ENCODE results near the gene EMX1.

Gene EMX1

GRCh38 chr2:72927619-72928550 lies 10.6 kb downstream of the EMX1 start:
- Mint-ChIP-seq H3K27ac (no peak overlapping the region), H3K9me3 (no peaks in the 10 kb centered on the region), H3K4me3 (no peak overlapping the region), H3K27me3 (peaks cover 27% of the 10 kb centered on the region), H3K36me3 (no peaks in the 10 kb centered on the region), H3K4me1 (peaks cover 6% of the 10 kb centered on the region)
- ATAC-seq, result no peak

GRCh38 chr2:72929010-72929409 lies 11.7 kb downstream of the EMX1 start:
- ATAC-seq, result no peak
- H3K4me3 Mint-ChIP-seq, result no peak overlapping the region
- H3K27me3 Mint-ChIP-seq, result peaks cover 24% of the 10 kb centered on the region
- H3K4me1 Mint-ChIP-seq, result peaks cover 2% of the 10 kb centered on the region
- no peaks in the 10 kb centered on the region for H3K36me3 Mint-ChIP-seq
- no peaks in the 10 kb centered on the region for H3K9me3 Mint-ChIP-seq
- H3K27ac Mint-ChIP-seq, result no peak overlapping the region

DNA sequence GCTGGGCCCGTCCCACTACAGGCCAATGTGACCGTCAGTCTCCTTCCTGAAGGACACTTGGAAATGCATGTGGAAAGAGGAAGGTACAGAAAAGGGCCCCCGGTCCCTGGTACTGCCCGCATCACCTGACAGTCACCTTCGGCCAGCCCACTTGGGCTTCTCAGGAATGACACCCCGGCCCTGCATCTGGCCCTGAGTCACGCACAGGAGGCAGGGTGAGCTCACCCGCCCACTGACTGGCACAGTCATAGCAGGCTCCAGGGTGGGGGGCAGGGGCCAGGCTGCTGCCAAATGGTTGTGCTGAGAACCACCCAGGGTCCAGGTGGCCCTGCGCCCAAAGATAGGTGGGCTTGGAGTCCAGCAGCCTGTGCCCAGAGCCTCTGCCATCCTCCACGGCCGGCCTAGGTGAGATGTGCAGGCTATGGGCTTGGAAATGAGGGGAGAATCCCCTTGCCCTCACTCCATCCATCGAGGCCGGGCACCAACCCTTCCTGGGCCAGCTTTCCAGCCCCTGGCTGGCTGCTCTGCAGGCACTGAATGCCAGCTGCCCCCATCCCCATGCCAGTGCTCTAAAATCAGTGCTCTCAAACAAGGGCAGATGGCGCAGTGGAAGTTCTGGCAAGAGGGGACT lies 14.1 kb downstream of the EMX1 start:
- Mint-ChIP-seq H3K27ac (no peak overlapping the region), H3K27me3 (peaks cover 30% of the 10 kb centered on the region), H3K36me3 (no peaks in the 10 kb centered on the region), H3K4me3 (no peak overlapping the region), H3K9me3 (no peaks in the 10 kb centered on the region), H3K4me1 (no peaks in the 10 kb centered on the region)
- peak; percentile 18 for ATAC-seq

GRCh38 chr2:72932045-72932740 lies 14.9 kb downstream of the EMX1 start:
- Mint-ChIP-seq H3K27ac (no peak overlapping the region), H3K4me3 (no peak overlapping the region), H3K9me3 (no peaks in the 10 kb centered on the region), H3K4me1 (no peaks in the 10 kb centered on the region), H3K36me3 (no peaks in the 10 kb centered on the region), H3K27me3 (peaks cover 30% of the 10 kb centered on the region)
- ATAC-seq, result no peak

DNA sequence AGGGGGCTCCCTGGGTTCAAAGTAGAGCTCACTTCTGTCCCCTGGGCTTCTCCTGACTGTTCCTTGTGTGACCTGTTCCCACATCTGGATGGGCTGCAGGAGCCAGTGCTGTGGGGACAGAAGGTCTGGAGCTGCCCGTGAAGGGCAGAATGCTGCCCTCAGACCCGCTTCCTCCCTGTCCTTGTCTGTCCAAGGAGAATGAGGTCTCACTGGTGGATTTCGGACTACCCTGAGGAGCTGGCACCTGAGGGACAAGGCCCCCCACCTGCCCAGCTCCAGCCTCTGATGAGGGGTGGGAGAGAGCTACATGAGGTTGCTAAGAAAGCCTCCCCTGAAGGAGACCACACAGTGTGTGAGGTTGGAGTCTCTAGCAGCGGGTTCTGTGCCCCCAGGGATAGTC lies 15.5 kb downstream of the EMX1 start:
- Mint-ChIP-seq H3K4me1 (no peaks in the 10 kb centered on the region), H3K9me3 (no peaks in the 10 kb centered on the region), H3K4me3 (no peak overlapping the region), H3K27me3 (peaks cover 34% of the 10 kb centered on the region), H3K36me3 (no peaks in the 10 kb centered on the region), H3K27ac (no peak overlapping the region)
- no peak for ATAC-seq

- Mint-ChIP-seq H3K27me3 (peaks cover 38% of the 10 kb centered on the region), H3K9me3 (no peaks in the 10 kb centered on the region), H3K4me3 (no peak overlapping the region), H3K27ac (no peak overlapping the region), H3K4me1 (no peaks in the 10 kb centered on the region), H3K36me3 (no peaks in the 10 kb centered on the region)
- ATAC-seq, result no peak
These were observed 15.9 kb downstream of the EMX1 start for GRCh38 chr2:72933207-72933606.

- no peak for ATAC-seq
- Mint-ChIP-seq H3K36me3 (no peaks in the 10 kb centered on the region), H3K27me3 (peaks cover 41% of the 10 kb centered on the region), H3K4me3 (no peak overlapping the region), H3K9me3 (no peaks in the 10 kb centered on the region), H3K4me1 (no peaks in the 10 kb centered on the region), H3K27ac (no peak overlapping the region)
These were observed 16.4 kb downstream of the EMX1 start for GRCh38 chr2:72933646-72934151.

GRCh38 chr2:72934683-72935610 lies 17.6 kb downstream of the EMX1 start:
- Mint-ChIP-seq H3K9me3 (no peaks in the 10 kb centered on the region), H3K4me3 (no peak overlapping the region), H3K27ac (no peak overlapping the region), H3K36me3 (no peaks in the 10 kb centered on the region), H3K4me1 (no peaks in the 10 kb centered on the region), H3K27me3 (peaks cover 48% of the 10 kb centered on the region)
- no peak for ATAC-seq

DNA sequence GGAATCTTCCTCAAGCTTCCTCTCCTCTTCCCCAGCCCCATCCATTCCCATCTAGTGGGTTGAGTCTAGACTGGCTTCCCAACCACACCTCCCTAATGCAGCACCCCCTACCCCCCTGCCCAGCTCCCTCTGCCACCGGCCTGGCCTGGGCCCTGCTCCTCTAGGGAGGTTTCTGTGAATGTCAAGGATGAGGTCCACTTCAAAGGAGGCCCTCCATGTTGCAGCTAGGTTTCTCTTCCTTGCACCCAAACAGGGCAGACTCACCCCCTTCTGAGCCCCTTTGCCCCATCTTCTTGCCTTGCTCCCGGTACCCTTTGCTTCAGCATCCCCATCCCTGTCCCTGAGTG lies 18.3 kb downstream of the EMX1 start:
- H3K36me3 Mint-ChIP-seq, result no peaks in the 10 kb centered on the region
- no peak overlapping the region for H3K4me3 Mint-ChIP-seq
- H3K4me1 Mint-ChIP-seq, result no peaks in the 10 kb centered on the region
- no peak for ATAC-seq
- no peak overlapping the region for H3K27ac Mint-ChIP-seq
- no peaks in the 10 kb centered on the region for H3K9me3 Mint-ChIP-seq
- peaks cover 48% of the 10 kb centered on the region for H3K27me3 Mint-ChIP-seq

- Mint-ChIP-seq H3K36me3 (no peaks in the 10 kb centered on the region), H3K4me1 (no peaks in the 10 kb centered on the region), H3K27me3 (peaks cover 48% of the 10 kb centered on the region)
These were observed 19.5 kb downstream of the EMX1 start for GRCh38 chr2:72936660-72937355.

DNA sequence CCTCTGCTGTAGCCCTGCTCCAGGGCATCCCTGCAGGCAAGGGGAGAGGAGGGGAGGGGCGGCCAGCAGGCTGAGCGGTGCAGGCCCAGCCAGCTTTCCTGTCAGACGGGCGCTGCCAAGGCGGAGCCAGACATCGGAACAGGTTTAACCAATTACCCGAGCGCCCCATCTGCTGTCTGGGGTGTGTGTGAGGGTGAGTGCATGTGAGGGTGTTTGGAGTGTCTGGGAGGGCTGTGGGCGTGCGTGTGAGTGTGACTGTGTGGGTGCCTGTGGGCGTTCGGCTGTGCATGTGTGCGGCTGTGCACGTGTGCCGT lies 20.0 kb downstream of the EMX1 start:
- no peak overlapping the region for H3K4me3 Mint-ChIP-seq
- H3K27ac Mint-ChIP-seq, result no peak overlapping the region
- H3K27me3 Mint-ChIP-seq, result peaks cover 48% of the 10 kb centered on the region
- no peak for ATAC-seq
- H3K4me1 Mint-ChIP-seq, result no peaks in the 10 kb centered on the region
- H3K9me3 Mint-ChIP-seq, result no peaks in the 10 kb centered on the region
- H3K36me3 Mint-ChIP-seq, result no peaks in the 10 kb centered on the region

More at GRCh38 chr2:72936660-72937355, 19.5 kb downstream of the EMX1 start:
- Mint-ChIP-seq H3K4me3 (no peak overlapping the region), H3K27ac (no peak overlapping the region), H3K9me3 (no peaks in the 10 kb centered on the region)
- ATAC-seq, result no peak

- Mint-ChIP-seq H3K27me3 (peaks cover 45% of the 10 kb centered on the region), H3K4me1 (no peaks in the 10 kb centered on the region), H3K27ac (no peak overlapping the region), H3K9me3 (no peaks in the 10 kb centered on the region), H3K4me3 (no peak overlapping the region), H3K36me3 (no peaks in the 10 kb centered on the region)
- ATAC-seq, result no peak
These were observed 21.1 kb downstream of the EMX1 start for GRCh38 chr2:72938455-72938854.

DNA sequence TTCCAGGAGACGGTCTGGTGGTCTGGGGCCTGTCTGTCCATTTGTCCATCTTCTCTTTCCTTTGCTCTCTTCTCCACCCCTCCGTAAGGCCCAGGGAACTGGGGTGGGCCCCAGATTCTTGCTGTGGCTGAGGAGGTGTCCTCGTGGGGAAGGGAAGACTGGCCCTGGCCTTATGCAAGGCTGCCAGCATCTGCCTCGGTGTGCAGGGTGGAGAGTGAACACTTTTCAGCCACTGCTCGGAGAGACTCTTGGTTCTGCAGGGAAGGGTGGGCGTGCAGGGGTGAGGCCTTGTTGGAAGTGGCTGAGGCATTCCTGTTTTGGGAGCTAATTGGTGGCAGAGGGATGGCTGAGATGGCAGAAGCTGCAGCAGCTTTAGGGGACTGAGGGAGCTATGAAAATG lies 23.0 kb downstream of the EMX1 start:
- ATAC-seq, result no peak
- Mint-ChIP-seq H3K4me1 (no peaks in the 10 kb centered on the region), H3K36me3 (peaks cover 8% of the 10 kb centered on the region), H3K27ac (no peak overlapping the region), H3K9me3 (no peaks in the 10 kb centered on the region), H3K27me3 (peaks cover 26% of the 10 kb centered on the region), H3K4me3 (no peak overlapping the region)

GRCh38 chr2:72940786-72941185 lies 23.5 kb downstream of the EMX1 start:
- no peaks in the 10 kb centered on the region for H3K9me3 Mint-ChIP-seq
- H3K4me1 Mint-ChIP-seq, result no peaks in the 10 kb centered on the region
- peaks cover 11% of the 10 kb centered on the region for H3K36me3 Mint-ChIP-seq
- H3K27ac Mint-ChIP-seq, result no peak overlapping the region
- H3K4me3 Mint-ChIP-seq, result no peak overlapping the region
- H3K27me3 Mint-ChIP-seq, result peaks cover 22% of the 10 kb centered on the region
- no peak for ATAC-seq

Measured in stimulated activated memory B cell treated with anti-CD40 and anti-IgM and Interleukin-4, amounts not matched to agents 10 μg/mL and 1 μg/mL and 100 μg/mL, for 72 hours (primary cell).